Liver (tissue), 9 donors: ENCODE results near the gene FMO3. TPM values are rescaled to one million over a fixed set of nuclear protein-coding genes. Genes with fewer than 3 reads are reported as not detected.

Experiments used
- DNase-seq: peaks from one replicate; pipeline ENCODE4 v3.0.0-alpha.2; 2017; ENCODE audit warnings: low spot score
- H3K27ac ChIP-seq, 2 donors: one replicate each; pipeline ENCODE4 v1.7.0; 2013; ENCODE audit warnings: inconsistent platforms in 2 of 2, low read length in 2 of 2, control low read depth in 1 of 2, low read depth in 1 of 2, mild to moderate bottlenecking in 1 of 2
- H3K27me3 ChIP-seq, 4 donors: one replicate each; pipeline versions ENCODE4 v1.6.1 to v1.7.0; 2013; ENCODE audit warnings: low read length in 3 of 4, inconsistent platforms in 1 of 4, mild to moderate bottlenecking in 1 of 4, moderate library complexity in 1 of 4; ENCODE audit not compliant: control insufficient read depth in 4 of 4, insufficient read depth in 4 of 4
- H3K36me3 ChIP-seq, 4 donors: one replicate each; pipeline versions ENCODE4 v1.6.1 to v1.7.0; 2013; ENCODE audit warnings: low read length in 3 of 4, mild to moderate bottlenecking in 3 of 4, low read depth in 1 of 4, moderate library complexity in 1 of 4; ENCODE audit not compliant: control insufficient read depth in 4 of 4, insufficient read depth in 3 of 4
- H3K4me1 ChIP-seq, 4 donors: one replicate each; pipeline versions ENCODE4 v1.6.1 to v1.7.0; 2013; ENCODE audit warnings: low read length in 3 of 4, mild to moderate bottlenecking in 3 of 4, moderate library complexity in 1 of 4; ENCODE audit not compliant: control insufficient read depth in 4 of 4, insufficient read depth in 4 of 4
- H3K4me3 ChIP-seq, 3 donors: one replicate each; pipeline versions ENCODE4 v1.6.1 to v1.7.0; 2013; ENCODE audit warnings: low read length in 3 of 3, control low read depth in 1 of 3, low read depth in 1 of 3, mild to moderate bottlenecking in 1 of 3
- H3K9ac ChIP-seq, 2 donors: one replicate each; pipeline ENCODE4 v1.7.0; 2013; ENCODE audit warnings: low read length in 2 of 2, mild to moderate bottlenecking in 2 of 2, moderate library complexity in 2 of 2, control low read depth in 1 of 2, low read depth in 1 of 2
- H3K9me3 ChIP-seq, 4 donors: one replicate each; pipeline versions ENCODE4 v1.6.1 to v1.7.0; 2013; ENCODE audit warnings: low read length in 3 of 4; ENCODE audit not compliant: control insufficient read depth in 4 of 4
- ATF3 ChIP-seq: IDR thresholded peaks from 2 replicates; pipeline ENCODE4 v1.6.1; 2016; ENCODE audit warnings: antibody characterized with exemption
- EGR1 ChIP-seq, 2 donors: IDR thresholded peaks; 2 replicates each; pipeline ENCODE4 v1.6.1; 2016 to 2018; ENCODE audit warnings: antibody characterized with exemption in 2 of 2, low read depth in 2 of 2
- FOXA1 ChIP-seq: IDR thresholded peaks from 2 replicates; pipeline ENCODE4 v1.6.1; 2016; ENCODE audit warnings: antibody characterized with exemption
- FOXA2 ChIP-seq: IDR thresholded peaks from 2 replicates; pipeline ENCODE4 v1.6.1; 2016; ENCODE audit warnings: antibody characterized with exemption
- GABPA ChIP-seq, 2 donors: IDR thresholded peaks in 1 of 2; conservative IDR thresholded peaks in 1 of 2; 2 replicates each; pipeline ENCODE4 v1.6.1; 2016; ENCODE audit warnings: antibody characterized with exemption in 2 of 2, mild to moderate bottlenecking in 1 of 2, moderate library complexity in 1 of 2
- HNF4A ChIP-seq, 2 donors: conservative IDR thresholded peaks; 2 replicates each; pipeline ENCODE4 v1.6.1; 2016; ENCODE audit warnings: antibody characterized with exemption in 2 of 2, mild to moderate bottlenecking in 2 of 2
- HNF4G ChIP-seq: IDR thresholded peaks from 2 replicates; pipeline ENCODE4 v1.6.1; 2016; ENCODE audit warnings: antibody characterized with exemption
- JUND ChIP-seq, 2 donors: IDR thresholded peaks; 2 replicates each; pipeline ENCODE4 v1.6.1; 2016; ENCODE audit warnings: antibody characterized with exemption in 2 of 2
- MAX ChIP-seq: IDR thresholded peaks from 2 replicates; pipeline ENCODE4 v1.6.1; 2016; ENCODE audit warnings: antibody characterized with exemption
- NR2F2 ChIP-seq: IDR thresholded peaks from 2 replicates; pipeline ENCODE4 v1.6.1; 2016; ENCODE audit warnings: antibody characterized with exemption
- RAD21 ChIP-seq, 2 donors: IDR thresholded peaks; 2 replicates each; pipeline ENCODE4 v1.6.1; 2016; ENCODE audit warnings: antibody characterized with exemption in 2 of 2, mild to moderate bottlenecking in 2 of 2
- RXRA ChIP-seq, 2 donors: IDR thresholded peaks; 2 replicates each; pipeline ENCODE4 v1.6.1; 2017 to 2018; ENCODE audit warnings: antibody characterized with exemption in 2 of 2, mild to moderate bottlenecking in 1 of 2
- SP1 ChIP-seq: IDR thresholded peaks from 2 replicates; pipeline ENCODE4 v1.6.1; 2018; ENCODE audit warnings: antibody characterized with exemption, mild to moderate bottlenecking
- TAF1 ChIP-seq: conservative IDR thresholded peaks from 2 replicates; pipeline ENCODE4 v1.6.1; 2016; ENCODE audit warnings: antibody characterized with exemption, mild to moderate bottlenecking
- YY1 ChIP-seq: IDR thresholded peaks from 2 replicates; pipeline ENCODE4 v1.6.1; 2016; ENCODE audit warnings: antibody characterized with exemption, mild to moderate bottlenecking
- WGBS: extraction: QIAGEN DNeasy Blood & Tissue Kit; methylation state at CpG from one replicate; pipeline ENCODE4 v1.1.7; 2013; 5-methylcytosine and 5-hydroxymethylcytosine counted together
- polyA plus RNA-seq, 2 donors: library from polyadenylated mRNA; stranded (reverse) in 1 of 2; unstranded in 1 of 2; fragments of 200-250 nt in 1 of 2; fragments of >200 nt in 1 of 2; fragmentation: Nextera tagmentation in 1 of 2; extraction: Ambion mirVana in 1 of 2; gene quantifications; one replicate each; pipeline versions ENCODE4 v1.2.1 to v1.2.3, GENCODE V29; 2013 to 2015
- total RNA-seq, 2 donors: library from RNA; depleted of rRNA; stranded (reverse); fragments of >200 nt; gene quantifications; one replicate each; pipeline ENCODE4 v1.2.3, GENCODE V29; 2014
- TF ChIP-seq, protein P1 (sequence below): IDR thresholded peaks from 2 replicates; pipeline ENCODE4 v1.6.1; 2016; ENCODE audit warnings: antibody characterized with exemption
- TF ChIP-seq, protein P2 (sequence below): IDR thresholded peaks from 2 replicates; pipeline ENCODE4 v1.6.1; 2016; ENCODE audit warnings: antibody characterized with exemption, mild to moderate bottlenecking
- donor health status: healthy.
- donor health status: healthy.
- donor health status: healthy.
- donor health status: healthy.
- donor health status: healthy.

The FMO3 gene
- total and polyA plus RNA-seq, 4 donors: 11.1 to 276 (median 123) TPM

- WGBS: 84% methylated on average over 3 of the region's 3 CpGs
- no peaks in the 10 kb centered on the region for H3K4me1 ChIP-seq
- no peak overlapping the region for H3K4me3 ChIP-seq
- TF ChIP-seq FOXA1 (no peak), GABPA (IDR thresholded peaks at IDR 0.05 in 1 of 2, conservative IDR thresholded peaks at IDR 0.05 in 1 of 2) (no peak), YY1 (no peak), HNF4A (conservative IDR thresholded peaks at IDR 0.05) (no peak), MAX (no peak)
- TF ChIP-seq, protein P1, sequence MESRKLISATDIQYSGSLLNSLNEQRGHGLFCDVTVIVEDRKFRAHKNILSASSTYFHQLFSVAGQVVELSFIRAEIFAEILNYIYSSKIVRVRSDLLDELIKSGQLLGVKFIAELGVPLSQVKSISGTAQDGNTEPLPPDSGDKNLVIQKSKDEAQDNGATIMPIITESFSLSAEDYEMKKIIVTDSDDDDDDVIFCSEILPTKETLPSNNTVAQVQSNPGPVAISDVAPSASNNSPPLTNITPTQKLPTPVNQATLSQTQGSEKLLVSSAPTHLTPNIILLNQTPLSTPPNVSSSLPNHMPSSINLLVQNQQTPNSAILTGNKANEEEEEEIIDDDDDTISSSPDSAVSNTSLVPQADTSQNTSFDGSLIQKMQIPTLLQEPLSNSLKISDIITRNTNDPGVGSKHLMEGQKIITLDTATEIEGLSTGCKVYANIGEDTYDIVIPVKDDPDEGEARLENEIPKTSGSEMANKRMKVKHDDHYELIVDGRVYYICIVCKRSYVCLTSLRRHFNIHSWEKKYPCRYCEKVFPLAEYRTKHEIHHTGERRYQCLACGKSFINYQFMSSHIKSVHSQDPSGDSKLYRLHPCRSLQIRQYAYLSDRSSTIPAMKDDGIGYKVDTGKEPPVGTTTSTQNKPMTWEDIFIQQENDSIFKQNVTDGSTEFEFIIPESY: no peak
- no peaks in the 10 kb centered on the region for H3K27me3 ChIP-seq
- no peak overlapping the region for H3K27ac ChIP-seq
- H3K36me3 ChIP-seq: no peaks in the 10 kb centered on the region
- no peak for DNase-seq
- no peaks in the 10 kb centered on the region for H3K9me3 ChIP-seq
- no peak overlapping the region for H3K9ac ChIP-seq
Measured at GRCh38 chr1:171134204-171134923, 43.7 kb downstream of the FMO3 start.

- Histone ChIP-seq H3K27ac (no peak overlapping the region), H3K4me3 (no peak overlapping the region), H3K27me3 (no peaks in the 10 kb centered on the region), H3K4me1 (peaks cover 6 to 21% (median 15%) of the 10 kb centered on the region in 4 donors), H3K9ac (no peak overlapping the region), H3K9me3 (no peaks in the 10 kb centered on the region), H3K36me3 (no peaks in the 10 kb centered on the region)
- 77% methylated on average over 2 of the region's 2 CpGs for WGBS
- TF ChIP-seq, protein P2, sequence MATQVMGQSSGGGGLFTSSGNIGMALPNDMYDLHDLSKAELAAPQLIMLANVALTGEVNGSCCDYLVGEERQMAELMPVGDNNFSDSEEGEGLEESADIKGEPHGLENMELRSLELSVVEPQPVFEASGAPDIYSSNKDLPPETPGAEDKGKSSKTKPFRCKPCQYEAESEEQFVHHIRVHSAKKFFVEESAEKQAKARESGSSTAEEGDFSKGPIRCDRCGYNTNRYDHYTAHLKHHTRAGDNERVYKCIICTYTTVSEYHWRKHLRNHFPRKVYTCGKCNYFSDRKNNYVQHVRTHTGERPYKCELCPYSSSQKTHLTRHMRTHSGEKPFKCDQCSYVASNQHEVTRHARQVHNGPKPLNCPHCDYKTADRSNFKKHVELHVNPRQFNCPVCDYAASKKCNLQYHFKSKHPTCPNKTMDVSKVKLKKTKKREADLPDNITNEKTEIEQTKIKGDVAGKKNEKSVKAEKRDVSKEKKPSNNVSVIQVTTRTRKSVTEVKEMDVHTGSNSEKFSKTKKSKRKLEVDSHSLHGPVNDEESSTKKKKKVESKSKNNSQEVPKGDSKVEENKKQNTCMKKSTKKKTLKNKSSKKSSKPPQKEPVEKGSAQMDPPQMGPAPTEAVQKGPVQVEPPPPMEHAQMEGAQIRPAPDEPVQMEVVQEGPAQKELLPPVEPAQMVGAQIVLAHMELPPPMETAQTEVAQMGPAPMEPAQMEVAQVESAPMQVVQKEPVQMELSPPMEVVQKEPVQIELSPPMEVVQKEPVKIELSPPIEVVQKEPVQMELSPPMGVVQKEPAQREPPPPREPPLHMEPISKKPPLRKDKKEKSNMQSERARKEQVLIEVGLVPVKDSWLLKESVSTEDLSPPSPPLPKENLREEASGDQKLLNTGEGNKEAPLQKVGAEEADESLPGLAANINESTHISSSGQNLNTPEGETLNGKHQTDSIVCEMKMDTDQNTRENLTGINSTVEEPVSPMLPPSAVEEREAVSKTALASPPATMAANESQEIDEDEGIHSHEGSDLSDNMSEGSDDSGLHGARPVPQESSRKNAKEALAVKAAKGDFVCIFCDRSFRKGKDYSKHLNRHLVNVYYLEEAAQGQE: no peak
- TF ChIP-seq TAF1 (no peak), EGR1 (IDR thresholded peaks at IDR 0.05; ENCODE audit: low read depth in 2 of 2) (no peak), HNF4A (conservative IDR thresholded peaks at IDR 0.05) (no peak), SP1 (no peak), ATF3 (no peak), NR2F2 (no peak), RAD21 (IDR thresholded peaks at IDR 0.05) (no peak), FOXA1 (no peak), JUND (IDR thresholded peaks at IDR 0.05) (no peak), YY1 (no peak), HNF4G (no peak), FOXA2 (no peak), MAX (no peak), RXRA (IDR thresholded peaks at IDR 0.05) (no peak)
- TF ChIP-seq, protein P1: no peak
- no peak for DNase-seq
Measured at GRCh38 chr1:171137580-171137979, 46.9 kb downstream of the FMO3 start.
